Lung (tissue), 12 donors: ENCODE results near the gene PPP2R5E. TPM values are rescaled to one million over a fixed set of nuclear protein-coding genes. Genes with fewer than 3 reads are reported as not detected.

Experiments used
- ATAC-seq: fragments of 200-7000 bp; cut with Tn5 transposase; one replicate; pipeline ENCODE4 v1.9.1; 2020; ENCODE audit warnings: moderate number of reproducible peaks; ENCODE audit not compliant: insufficient read depth, low FRiP score
- DNase-seq, 3 donors: peaks; one replicate each; pipeline ENCODE4 v3.0.0-alpha.2; 2013 to 2017
- H3K27ac ChIP-seq, 2 donors: one replicate each; pipeline ENCODE4 v1.5.1; 2013; ENCODE audit warnings: mild to moderate bottlenecking in 2 of 2, moderate library complexity in 2 of 2, control low read depth in 1 of 2, inconsistent platforms in 1 of 2, low read depth in 1 of 2, low read length in 1 of 2
- H3K27me3 ChIP-seq, 3 donors: one replicate each; pipeline ENCODE4 v1.5.1; 2013; ENCODE audit warnings: low read length in 2 of 3; ENCODE audit not compliant: control insufficient read depth in 3 of 3, insufficient read depth in 3 of 3
- H3K36me3 ChIP-seq, 4 donors: one replicate each; pipeline ENCODE4 v1.5.1; 2013; ENCODE audit warnings: low read length in 4 of 4, mild to moderate bottlenecking in 1 of 4, moderate library complexity in 1 of 4; ENCODE audit not compliant: control insufficient read depth in 4 of 4, insufficient read depth in 4 of 4
- H3K4me1 ChIP-seq, 5 donors: one replicate each; pipeline ENCODE4 v1.5.1; 2013; ENCODE audit warnings: low read length in 5 of 5, mild to moderate bottlenecking in 2 of 5, moderate library complexity in 1 of 5; ENCODE audit not compliant: control insufficient read depth in 5 of 5, insufficient read depth in 5 of 5
- H3K4me3 ChIP-seq: one replicate; pipeline ENCODE4 v1.5.1; 2013; ENCODE audit warnings: mild to moderate bottlenecking, control low read depth, moderate library complexity
- H3K9ac ChIP-seq, 2 donors: one replicate each; pipeline ENCODE4 v1.5.1; 2013; ENCODE audit warnings: low read length in 2 of 2, control low read depth in 1 of 2; ENCODE audit not compliant: insufficient read depth in 1 of 2
- H3K9me3 ChIP-seq, 4 donors: one replicate each; pipeline ENCODE4 v1.5.1; 2013; ENCODE audit warnings: low read length in 3 of 4, mild to moderate bottlenecking in 1 of 4, moderate library complexity in 1 of 4; ENCODE audit not compliant: control insufficient read depth in 4 of 4, insufficient read depth in 3 of 4
- CTCF ChIP-seq: IDR thresholded peaks from 2 replicates; pipeline ENCODE4 v1.5.1; 2012; ENCODE audit warnings: mild to moderate bottlenecking; ENCODE audit errors: control extremely low read depth, extremely low read depth
- WGBS, 2 donors: extraction: QIAGEN DNeasy Blood & Tissue Kit; methylation state at CpG; one replicate each; pipeline ENCODE4 v1.1.7; 2013; 5-methylcytosine and 5-hydroxymethylcytosine counted together
- polyA plus RNA-seq, 2 donors: library from polyadenylated mRNA; stranded (reverse); fragments of 200-250 nt; gene quantifications; one replicate each; pipeline ENCODE4 v1.2.1, GENCODE V29; 2013
- total RNA-seq, 2 donors: library from RNA; depleted of rRNA in 1 of 2; stranded (reverse); fragments of >200 nt in 1 of 2; gene quantifications; one replicate each; pipeline ENCODE4 v1.2.1, GENCODE V29; 2014 to 2021
- donor health status: control.
- donor health status: control.
- donor health status: Bipolar disorder and iron deficiency.
- donor health status: healthy.
- donor health status: DM: yes; HTN: yes; CAD: no.

PPP2R5E gene
- total and polyA plus RNA-seq, 4 donors: 9.0 to 42.5 (median 25.7) TPM

- Histone ChIP-seq H3K9ac (no peak overlapping the region), H3K27me3 (no peaks in the 10 kb centered on the region), H3K4me3 (no peak overlapping the region), H3K36me3 (peaks cover 0 to 7% (median 5%) of the 10 kb centered on the region in 4 donors), H3K4me1 (peaks cover 0 to 15% (median 4%) of the 10 kb centered on the region in 5 donors), H3K27ac (no peak overlapping the region), H3K9me3 (no peaks in the 10 kb centered on the region)
- no peak for DNase-seq
- TF ChIP-seq CTCF: no peak
- 36 to 66% methylated on average over 5 of the region's 5 CpGs for WGBS, 2 donors
- no peak for ATAC-seq
These were observed 32.6 kb downstream of the PPP2R5E start for GRCh38 chr14:63510538-63510937.

GRCh38 chr14:63508033-63508432 lies 35.1 kb downstream of the PPP2R5E start:
- ATAC-seq (no peak), DNase-seq (no peak)
- no peaks in the 10 kb centered on the region for H3K27me3 ChIP-seq
- H3K4me1 ChIP-seq: peaks cover 0 to 4% (median 0%) of the 10 kb centered on the region in 5 donors
- 55 to 73% methylated on average over 5 of the region's 5 CpGs for WGBS, 2 donors
- no peak overlapping the region for H3K27ac ChIP-seq
- TF ChIP-seq CTCF: no peak
- peaks cover 0 to 11% (median 5%) of the 10 kb centered on the region in 4 donors for H3K36me3 ChIP-seq
- H3K9me3 ChIP-seq: no peaks in the 10 kb centered on the region
- H3K4me3 ChIP-seq: no peak overlapping the region
- H3K9ac ChIP-seq: no peak overlapping the region

- ATAC-seq: no peak
- Histone ChIP-seq H3K36me3 (peaks cover 0 to 8% (median 2%) of the 10 kb centered on the region in 4 donors), H3K4me1 (peaks cover 0 to 4% (median 0%) of the 10 kb centered on the region in 5 donors), H3K4me3 (no peak overlapping the region), H3K27ac (no peak overlapping the region), H3K9me3 (no peaks in the 10 kb centered on the region), H3K9ac (no peak overlapping the region), H3K27me3 (no peaks in the 10 kb centered on the region)
- WGBS, 2 donors: 74 to 87% methylated on average over 1 of the region's 1 CpG
- no peak for DNase-seq
- no peak for TF ChIP-seq CTCF
These were observed 38.5 kb downstream of the PPP2R5E start for GRCh38 chr14:63504648-63505047.

- DNase-seq: no peak
- H3K27me3 ChIP-seq: no peaks in the 10 kb centered on the region
- TF ChIP-seq CTCF: no peak
- peaks cover 3 to 23% (median 10%) of the 10 kb centered on the region in 5 donors for H3K4me1 ChIP-seq
- H3K27ac ChIP-seq: no peak overlapping the region
- 70 to 89% methylated on average over 3 of the region's 3 CpGs for WGBS, 2 donors
- no peak overlapping the region for H3K4me3 ChIP-seq
- no peak overlapping the region for H3K9ac ChIP-seq
- ATAC-seq: no peak
- no peaks in the 10 kb centered on the region for H3K9me3 ChIP-seq
- peaks cover 0 to 4% (median 0%) of the 10 kb centered on the region in 4 donors for H3K36me3 ChIP-seq
These were observed 41.7 kb downstream of the PPP2R5E start for GRCh38 chr14:63501429-63501828.
